Measurements from ENCODE around the gene ARHGEF10L. TPM values are rescaled to one million over a fixed set of nuclear protein-coding genes. Genes with fewer than 3 reads are reported as not detected.
A peak's percentile ranks its signal among the peaks of the same experiment; 100 is the strongest.
"Not testable (repeated sequence)": the region's sequence is repeated elsewhere in the genome, so short reads cannot be mapped to it uniquely, and the experiment has no call there.

Gene ARHGEF10L
- not detected for total RNA-seq

- Mint-ChIP-seq H3K4me3 (peak within 1 kb of the TSS; percentile 53), H3K27ac (no peak within 1 kb of the TSS), H3K36me3 (ENCODE audit: low read depth) (no peaks in the 10 kb centered on the region), H3K27me3 (peaks cover 41% of the 10 kb centered on the region), H3K9me3 (no peaks in the 10 kb centered on the region), H3K4me1 (no peaks in the 10 kb centered on the region)
- ATAC-seq (replicated peaks), result no peak
Measured at GRCh38 chr1:17539477-17540254, at the start of gene ARHGEF10L. TSS of gene ARHGEF10L (plus strand) at chr1:17539698. CDS start at chr1:17580596, 40,898 bp downstream.

- not testable (repeated sequence) for ATAC-seq (replicated peaks)
Measured at GRCh38 chr1:17489768-17490417, 49.6 kb upstream of the ARHGEF10L start.

GRCh38 chr1:17490667-17491066, 48.8 kb upstream of the ARHGEF10L start:
- H3K27me3 Mint-ChIP-seq; H3K4me1 Mint-ChIP-seq; H3K27ac Mint-ChIP-seq; H3K36me3 Mint-ChIP-seq (ENCODE audit: low read depth); H3K9me3 Mint-ChIP-seq; H3K4me3 Mint-ChIP-seq; ATAC-seq (replicated peaks): not testable (repeated sequence)

More at GRCh38 chr1:17489768-17490417, 49.6 kb upstream of the ARHGEF10L start:
- not testable (repeated sequence) for H3K27ac Mint-ChIP-seq; H3K4me3 Mint-ChIP-seq; H3K9me3 Mint-ChIP-seq; H3K36me3 Mint-ChIP-seq (ENCODE audit: low read depth); H3K27me3 Mint-ChIP-seq; H3K4me1 Mint-ChIP-seq

GRCh38 chr1:17494114-17494729, 45.3 kb upstream of the ARHGEF10L start:
- Mint-ChIP-seq H3K27me3 (peaks cover 6% of the 10 kb centered on the region), H3K36me3 (ENCODE audit: low read depth) (no peaks in the 10 kb centered on the region), H3K4me3 (no peak overlapping the region), H3K27ac (no peak overlapping the region), H3K4me1 (no peaks in the 10 kb centered on the region), H3K9me3 (no peaks in the 10 kb centered on the region)
- ATAC-seq (replicated peaks), result peak; percentile 84

- H3K4me1 Mint-ChIP-seq, result no peaks in the 10 kb centered on the region
- H3K27me3 Mint-ChIP-seq, result peaks cover 10% of the 10 kb centered on the region
- ATAC-seq (replicated peaks), result no peak
- H3K36me3 Mint-ChIP-seq (ENCODE audit: low read depth), result no peaks in the 10 kb centered on the region
- H3K27ac Mint-ChIP-seq, result no peak overlapping the region
- no peaks in the 10 kb centered on the region for H3K9me3 Mint-ChIP-seq
- no peak overlapping the region for H3K4me3 Mint-ChIP-seq
Measured at GRCh38 chr1:17496419-17496818, 43.1 kb upstream of the ARHGEF10L start.

- H3K36me3 Mint-ChIP-seq (ENCODE audit: low read depth), result no peaks in the 10 kb centered on the region
- H3K4me1 Mint-ChIP-seq, result no peaks in the 10 kb centered on the region
- no peak overlapping the region for H3K27ac Mint-ChIP-seq
- no peaks in the 10 kb centered on the region for H3K9me3 Mint-ChIP-seq
- no peak for ATAC-seq (replicated peaks)
- peaks cover 15% of the 10 kb centered on the region for H3K27me3 Mint-ChIP-seq
- H3K4me3 Mint-ChIP-seq, result no peak overlapping the region
Measured at GRCh38 chr1:17498214-17498613, 41.3 kb upstream of the ARHGEF10L start.

GRCh38 chr1:17502326-17502778, 37.1 kb upstream of the ARHGEF10L start:
- Mint-ChIP-seq H3K4me3 (no peak overlapping the region), H3K27me3 (peaks cover 17% of the 10 kb centered on the region), H3K36me3 (ENCODE audit: low read depth) (no peaks in the 10 kb centered on the region), H3K27ac (no peak overlapping the region), H3K9me3 (no peaks in the 10 kb centered on the region), H3K4me1 (no peaks in the 10 kb centered on the region)
- peak; percentile 56 for ATAC-seq (replicated peaks)

GRCh38 chr1:17503146-17503545, 36.4 kb upstream of the ARHGEF10L start:
- Mint-ChIP-seq H3K36me3 (ENCODE audit: low read depth) (no peaks in the 10 kb centered on the region), H3K4me1 (no peaks in the 10 kb centered on the region), H3K9me3 (no peaks in the 10 kb centered on the region), H3K4me3 (no peak overlapping the region), H3K27me3 (peaks cover 13% of the 10 kb centered on the region), H3K27ac (no peak overlapping the region)
- ATAC-seq (replicated peaks), result no peak

- not testable (repeated sequence) for H3K9me3 Mint-ChIP-seq; H3K27ac Mint-ChIP-seq; H3K4me1 Mint-ChIP-seq; H3K36me3 Mint-ChIP-seq (ENCODE audit: low read depth); H3K4me3 Mint-ChIP-seq; ATAC-seq (replicated peaks); H3K27me3 Mint-ChIP-seq
Measured at GRCh38 chr1:17507200-17507599, 32.3 kb upstream of the ARHGEF10L start.

GRCh38 chr1:17507915-17508314, 31.6 kb upstream of the ARHGEF10L start:
- H3K4me1 Mint-ChIP-seq, result no peaks in the 10 kb centered on the region
- H3K4me3 Mint-ChIP-seq, result no peak overlapping the region
- H3K9me3 Mint-ChIP-seq, result no peaks in the 10 kb centered on the region
- no peaks in the 10 kb centered on the region for H3K36me3 Mint-ChIP-seq (ENCODE audit: low read depth)
- peaks cover 5% of the 10 kb centered on the region for H3K27me3 Mint-ChIP-seq
- no peak for ATAC-seq (replicated peaks)
- no peak overlapping the region for H3K27ac Mint-ChIP-seq

GRCh38 chr1:17509363-17509762, 30.1 kb upstream of the ARHGEF10L start:
- H3K9me3 Mint-ChIP-seq, result no peaks in the 10 kb centered on the region
- H3K27ac Mint-ChIP-seq, result no peak overlapping the region
- no peaks in the 10 kb centered on the region for H3K4me1 Mint-ChIP-seq
- H3K4me3 Mint-ChIP-seq, result no peak overlapping the region
- no peak for ATAC-seq (replicated peaks)
- H3K27me3 Mint-ChIP-seq, result peaks cover 7% of the 10 kb centered on the region
- no peaks in the 10 kb centered on the region for H3K36me3 Mint-ChIP-seq (ENCODE audit: low read depth)

- Mint-ChIP-seq H3K36me3 (ENCODE audit: low read depth) (no peaks in the 10 kb centered on the region), H3K9me3 (no peaks in the 10 kb centered on the region), H3K4me1 (no peaks in the 10 kb centered on the region), H3K27me3 (peaks cover 7% of the 10 kb centered on the region), H3K4me3 (no peak overlapping the region), H3K27ac (no peak overlapping the region)
- ATAC-seq (replicated peaks), result no peak
Measured at GRCh38 chr1:17510138-17510537, 29.4 kb upstream of the ARHGEF10L start.

- Mint-ChIP-seq H3K36me3 (ENCODE audit: low read depth) (no peaks in the 10 kb centered on the region), H3K4me3 (no peak overlapping the region), H3K27ac (no peak overlapping the region), H3K27me3 (peaks cover 7% of the 10 kb centered on the region), H3K9me3 (no peaks in the 10 kb centered on the region), H3K4me1 (no peaks in the 10 kb centered on the region)
- ATAC-seq (replicated peaks), result no peak
Measured at GRCh38 chr1:17511188-17511587, 28.3 kb upstream of the ARHGEF10L start.

GRCh38 chr1:17513131-17513530, 26.4 kb upstream of the ARHGEF10L start:
- Mint-ChIP-seq H3K36me3 (ENCODE audit: low read depth) (no peaks in the 10 kb centered on the region), H3K27ac (no peak overlapping the region), H3K27me3 (peaks cover 12% of the 10 kb centered on the region), H3K4me1 (no peaks in the 10 kb centered on the region), H3K9me3 (no peaks in the 10 kb centered on the region), H3K4me3 (no peak overlapping the region)
- ATAC-seq (replicated peaks), result no peak

GRCh38 chr1:17514776-17515175, 24.7 kb upstream of the ARHGEF10L start:
- Mint-ChIP-seq H3K27me3 (peaks cover 14% of the 10 kb centered on the region), H3K36me3 (ENCODE audit: low read depth) (no peaks in the 10 kb centered on the region), H3K9me3 (no peaks in the 10 kb centered on the region), H3K4me3 (no peak overlapping the region), H3K27ac (no peak overlapping the region), H3K4me1 (no peaks in the 10 kb centered on the region)
- no peak for ATAC-seq (replicated peaks)

All from activated T-helper 17 cell treated with anti-CD3 and anti-CD28 coated beads, Interleukin-2, amount 50 U/mL, for 72 hours (primary cell).